ENCODE data around the gene CAMK2D.

The CAMK2D gene

DNA sequence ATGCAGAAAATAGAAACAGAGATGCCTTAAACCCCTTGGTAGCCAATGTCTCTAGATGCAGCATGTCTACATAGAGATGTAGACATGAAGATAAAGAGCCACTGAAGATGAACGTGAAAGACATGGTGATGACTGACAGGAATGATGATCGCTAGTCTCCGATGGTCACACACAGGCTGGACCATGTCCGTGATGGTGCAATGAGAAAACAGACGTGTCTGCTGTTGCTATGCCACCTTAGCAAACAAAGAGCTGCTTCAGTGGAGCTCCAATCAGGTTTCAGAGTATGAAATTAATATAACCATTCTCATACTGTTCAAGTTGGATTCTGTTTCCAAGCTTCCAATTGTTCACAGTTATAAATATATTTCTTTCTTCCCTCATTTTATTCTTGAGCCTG is 256.5 kb downstream of the CAMK2D start:
- H3K9me3 Mint-ChIP-seq: no peaks in the 10 kb centered on the region
- no peaks in the 10 kb centered on the region for H3K4me1 Mint-ChIP-seq
- DNase-seq (no peak), ATAC-seq (no peak)
- no peaks in the 10 kb centered on the region for H3K27me3 Mint-ChIP-seq
- no peak overlapping the region for H3K27ac Mint-ChIP-seq
- H3K36me3 Mint-ChIP-seq (ENCODE audit: low read depth): peaks cover 60% of the 10 kb centered on the region
- no peak overlapping the region for H3K4me3 Mint-ChIP-seq

- ATAC-seq: no peak
- no peak overlapping the region for H3K4me3 Mint-ChIP-seq
- DNase-seq: no peak
- H3K36me3 Mint-ChIP-seq (ENCODE audit: low read depth): peaks cover 65% of the 10 kb centered on the region
- no peaks in the 10 kb centered on the region for H3K27me3 Mint-ChIP-seq
- H3K9me3 Mint-ChIP-seq: no peaks in the 10 kb centered on the region
- no peak overlapping the region for H3K27ac Mint-ChIP-seq
- no peaks in the 10 kb centered on the region for H3K4me1 Mint-ChIP-seq
Measured at GRCh38 chr4:113504422-113504821, 257.1 kb downstream of the CAMK2D start.

GRCh38 chr4:113503691-113504090 is 257.8 kb downstream of the CAMK2D start:
- Mint-ChIP-seq H3K27me3 (no peaks in the 10 kb centered on the region), H3K27ac (no peak overlapping the region), H3K4me1 (no peaks in the 10 kb centered on the region), H3K4me3 (no peak overlapping the region), H3K9me3 (no peaks in the 10 kb centered on the region), H3K36me3 (ENCODE audit: low read depth) (peaks cover 67% of the 10 kb centered on the region)
- ATAC-seq (no peak), DNase-seq (no peak)

DNA sequence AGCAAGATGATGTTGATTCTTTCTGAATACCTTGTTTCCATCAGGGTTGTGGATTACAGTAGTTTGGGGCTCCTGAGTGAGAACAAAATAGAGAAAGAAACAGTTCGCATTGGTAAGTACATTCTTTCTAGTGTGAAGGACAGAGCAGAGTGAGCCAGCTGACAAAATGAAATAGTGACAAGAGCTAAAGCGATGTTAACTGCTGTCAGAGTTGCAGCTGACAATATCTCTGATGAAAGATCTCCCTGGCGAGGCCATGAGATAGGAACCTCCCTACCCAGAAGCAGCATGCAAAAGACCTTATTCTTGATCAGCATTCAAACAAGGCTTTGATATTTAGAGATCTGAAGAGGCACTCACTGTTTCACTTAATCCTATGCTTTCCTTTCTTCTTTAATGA is 258.6 kb downstream of the CAMK2D start:
- no peak for DNase-seq
- ATAC-seq: no peak
- Mint-ChIP-seq H3K4me1 (no peaks in the 10 kb centered on the region), H3K36me3 (ENCODE audit: low read depth) (peaks cover 67% of the 10 kb centered on the region), H3K9me3 (no peaks in the 10 kb centered on the region), H3K27ac (no peak overlapping the region), H3K27me3 (no peaks in the 10 kb centered on the region), H3K4me3 (no peak overlapping the region)

DNA sequence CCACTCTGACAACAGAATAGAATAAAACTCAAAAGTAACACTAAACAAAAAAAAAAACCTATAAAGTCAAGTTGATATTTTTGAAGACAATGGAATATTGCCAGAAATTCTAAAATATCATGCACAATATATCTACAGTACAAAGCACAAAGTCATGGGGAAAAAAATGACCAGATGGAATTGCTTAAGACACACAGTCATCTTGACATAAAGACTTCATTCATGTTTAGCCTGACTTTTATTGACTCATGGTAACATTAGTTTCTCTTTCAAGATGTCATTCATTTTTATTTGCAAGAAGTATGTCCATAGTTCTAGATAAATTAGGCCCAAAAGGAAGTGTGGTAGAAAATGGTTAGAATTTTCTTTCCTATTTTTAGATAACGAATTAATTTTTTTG is 259.1 kb downstream of the CAMK2D start:
- Mint-ChIP-seq H3K27me3 (no peaks in the 10 kb centered on the region), H3K9me3 (no peaks in the 10 kb centered on the region), H3K27ac (no peak overlapping the region), H3K4me3 (no peak overlapping the region), H3K36me3 (ENCODE audit: low read depth) (peaks cover 69% of the 10 kb centered on the region), H3K4me1 (no peaks in the 10 kb centered on the region)
- no peak for ATAC-seq
- DNase-seq: no peak

GRCh38 chr4:113500424-113500823 is 261.1 kb downstream of the CAMK2D start:
- no peak for ATAC-seq

GRCh38 chr4:113499696-113500095 is 261.8 kb downstream of the CAMK2D start:
- no peak overlapping the region for H3K4me3 Mint-ChIP-seq
- ATAC-seq (no peak), DNase-seq (no peak)
- no peaks in the 10 kb centered on the region for H3K9me3 Mint-ChIP-seq
- peaks cover 78% of the 10 kb centered on the region for H3K36me3 Mint-ChIP-seq (ENCODE audit: low read depth)
- no peaks in the 10 kb centered on the region for H3K4me1 Mint-ChIP-seq
- H3K27me3 Mint-ChIP-seq: no peaks in the 10 kb centered on the region
- no peak overlapping the region for H3K27ac Mint-ChIP-seq

More at GRCh38 chr4:113500424-113500823, 261.1 kb downstream of the CAMK2D start:
- no peaks in the 10 kb centered on the region for H3K27me3 Mint-ChIP-seq
- peaks cover 77% of the 10 kb centered on the region for H3K36me3 Mint-ChIP-seq (ENCODE audit: low read depth)
- H3K4me1 Mint-ChIP-seq: no peaks in the 10 kb centered on the region
- no peak overlapping the region for H3K4me3 Mint-ChIP-seq
- no peaks in the 10 kb centered on the region for H3K9me3 Mint-ChIP-seq
- no peak for DNase-seq
- H3K27ac Mint-ChIP-seq: no peak overlapping the region

GRCh38 chr4:113499166-113499565 is 262.4 kb downstream of the CAMK2D start:
- DNase-seq (no peak), ATAC-seq (no peak)
- Mint-ChIP-seq H3K36me3 (ENCODE audit: low read depth) (peaks cover 75% of the 10 kb centered on the region), H3K27me3 (no peaks in the 10 kb centered on the region), H3K9me3 (no peaks in the 10 kb centered on the region), H3K27ac (no peak overlapping the region), H3K4me3 (no peak overlapping the region), H3K4me1 (no peaks in the 10 kb centered on the region)

DNA sequence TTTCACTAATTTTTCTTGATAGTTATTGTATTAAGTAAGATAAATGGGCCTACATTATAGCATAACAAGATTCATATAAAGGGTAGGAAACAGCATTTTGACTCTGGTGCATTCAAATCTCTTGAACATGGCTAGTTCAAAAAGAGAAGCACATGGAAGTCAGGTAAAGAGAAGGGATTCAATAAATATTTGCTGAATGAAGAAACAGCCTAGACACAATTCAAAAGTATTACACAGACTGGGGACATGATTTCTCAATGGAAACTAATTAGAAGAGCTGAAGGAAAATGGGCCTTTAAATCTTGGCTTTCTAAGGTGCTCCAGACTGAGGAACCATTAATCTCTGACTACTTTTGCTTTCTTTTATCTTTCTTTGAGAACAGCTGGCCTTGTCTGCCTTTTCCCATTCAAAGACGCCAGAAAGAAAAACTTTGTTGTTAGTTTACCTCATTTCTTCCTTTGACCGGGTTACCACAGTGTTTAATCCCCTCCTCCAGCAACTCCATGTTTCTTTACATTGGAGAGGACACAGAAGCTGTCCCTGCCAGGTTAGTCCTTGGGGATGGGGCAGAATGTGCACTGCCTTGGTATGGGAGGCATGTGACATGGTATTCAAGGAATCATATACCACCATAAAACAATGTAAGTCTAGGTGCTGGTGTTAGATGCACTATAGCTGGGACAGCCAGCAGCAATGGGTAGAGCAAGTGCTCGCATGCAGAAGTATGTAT is 264.2 kb downstream of the CAMK2D start:
- Mint-ChIP-seq H3K4me1 (no peaks in the 10 kb centered on the region), H3K36me3 (ENCODE audit: low read depth) (peaks cover 65% of the 10 kb centered on the region), H3K27me3 (no peaks in the 10 kb centered on the region), H3K9me3 (no peaks in the 10 kb centered on the region), H3K4me3 (no peak overlapping the region), H3K27ac (no peak overlapping the region)
- DNase-seq (no peak), ATAC-seq (no peak)

- Mint-ChIP-seq H3K27ac (no peak overlapping the region), H3K4me1 (peaks cover 3% of the 10 kb centered on the region), H3K36me3 (ENCODE audit: low read depth) (peaks cover 65% of the 10 kb centered on the region), H3K4me3 (no peak overlapping the region), H3K27me3 (no peaks in the 10 kb centered on the region), H3K9me3 (no peaks in the 10 kb centered on the region)
- ATAC-seq (no peak), DNase-seq (no peak)
Measured at GRCh38 chr4:113496698-113497097, 264.8 kb downstream of the CAMK2D start.

- H3K27ac Mint-ChIP-seq: no peak overlapping the region
- H3K4me3 Mint-ChIP-seq: no peak overlapping the region
- H3K4me1 Mint-ChIP-seq: peaks cover 3% of the 10 kb centered on the region
- DNase-seq: no peak
- H3K36me3 Mint-ChIP-seq (ENCODE audit: low read depth): peaks cover 62% of the 10 kb centered on the region
- no peaks in the 10 kb centered on the region for H3K27me3 Mint-ChIP-seq
- ATAC-seq: no peak
- H3K9me3 Mint-ChIP-seq: no peaks in the 10 kb centered on the region
Measured at GRCh38 chr4:113495790-113496189, 265.7 kb downstream of the CAMK2D start.

- ATAC-seq: no peak
- H3K27ac Mint-ChIP-seq: no peak overlapping the region
- no peak for DNase-seq
- peaks cover 14% of the 10 kb centered on the region for H3K9me3 Mint-ChIP-seq
- H3K4me1 Mint-ChIP-seq: peaks cover 8% of the 10 kb centered on the region
- peaks cover 70% of the 10 kb centered on the region for H3K36me3 Mint-ChIP-seq (ENCODE audit: low read depth)
- no peak overlapping the region for H3K4me3 Mint-ChIP-seq
- H3K27me3 Mint-ChIP-seq: no peaks in the 10 kb centered on the region
Measured at GRCh38 chr4:113483131-113483530, 278.4 kb downstream of the CAMK2D start.

DNA sequence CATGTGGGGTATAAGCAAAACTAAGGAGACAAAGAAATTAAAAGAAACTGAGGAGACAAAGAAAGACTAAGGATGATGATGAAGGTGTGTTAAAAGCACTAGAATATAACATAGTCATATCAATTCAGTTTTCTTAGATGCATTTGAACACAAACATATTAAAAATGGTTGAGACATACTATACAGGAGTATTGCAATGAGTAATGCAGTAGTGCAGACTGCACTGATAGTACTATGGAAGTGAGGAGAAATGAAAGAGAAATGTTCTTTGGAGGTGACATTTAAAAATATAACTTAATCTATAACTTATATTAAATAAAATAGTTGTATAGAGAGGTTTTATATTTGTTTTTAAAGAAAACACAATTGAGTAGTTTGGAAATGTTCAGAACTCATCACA is 279.2 kb downstream of the CAMK2D start:
- peaks cover 18% of the 10 kb centered on the region for H3K9me3 Mint-ChIP-seq
- H3K27me3 Mint-ChIP-seq: no peaks in the 10 kb centered on the region
- peak overlapping the region; percentile 10 for H3K27ac Mint-ChIP-seq
- peaks cover 75% of the 10 kb centered on the region for H3K36me3 Mint-ChIP-seq (ENCODE audit: low read depth)
- DNase-seq: no peak
- no peak for ATAC-seq
- H3K4me1 Mint-ChIP-seq: peaks cover 11% of the 10 kb centered on the region
- no peak overlapping the region for H3K4me3 Mint-ChIP-seq

- Mint-ChIP-seq H3K27me3 (no peaks in the 10 kb centered on the region), H3K4me3 (no peak overlapping the region), H3K4me1 (peaks cover 14% of the 10 kb centered on the region), H3K36me3 (ENCODE audit: low read depth) (peaks cover 76% of the 10 kb centered on the region), H3K9me3 (peaks cover 19% of the 10 kb centered on the region), H3K27ac (peak overlapping the region; percentile 10)
- ATAC-seq (no peak), DNase-seq (no peak)
Measured at GRCh38 chr4:113481820-113482219, 279.7 kb downstream of the CAMK2D start.

DNA sequence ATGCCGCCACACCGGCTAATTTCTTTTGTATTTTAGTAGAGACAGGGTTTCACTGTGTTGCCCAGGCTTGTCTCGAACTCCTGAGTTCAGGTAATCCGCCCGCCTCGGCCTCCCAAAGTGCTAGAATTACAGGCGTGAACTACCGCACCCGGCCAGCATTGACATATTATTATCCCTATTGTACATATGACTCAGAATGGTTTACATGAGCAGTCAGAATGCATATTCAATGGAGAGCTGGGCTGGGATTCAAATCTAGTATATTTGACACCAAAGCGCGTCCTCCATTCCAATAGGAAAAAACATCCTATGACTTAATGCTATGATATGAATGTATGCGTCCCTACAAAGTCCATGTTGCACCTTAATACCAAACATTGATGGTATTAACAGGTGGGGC is 281.4 kb downstream of the CAMK2D start:
- Mint-ChIP-seq H3K27me3 (no peaks in the 10 kb centered on the region), H3K36me3 (ENCODE audit: low read depth) (peaks cover 78% of the 10 kb centered on the region), H3K27ac (no peak overlapping the region), H3K4me1 (peaks cover 31% of the 10 kb centered on the region), H3K4me3 (no peak overlapping the region), H3K9me3 (peaks cover 27% of the 10 kb centered on the region)
- DNase-seq (no peak), ATAC-seq (no peak)

GRCh38 chr4:113478032-113478431 is 283.5 kb downstream of the CAMK2D start:
- ATAC-seq: no peak
- no peak overlapping the region for H3K4me3 Mint-ChIP-seq
- peak overlapping the region; percentile 55 for H3K27ac Mint-ChIP-seq
- H3K27me3 Mint-ChIP-seq: no peaks in the 10 kb centered on the region
- peaks cover 27% of the 10 kb centered on the region for H3K9me3 Mint-ChIP-seq
- no peak for DNase-seq
- peaks cover 48% of the 10 kb centered on the region for H3K4me1 Mint-ChIP-seq
- H3K36me3 Mint-ChIP-seq (ENCODE audit: low read depth): peaks cover 73% of the 10 kb centered on the region
